Forelimb muscle (tissue), 1 donor: ENCODE results near the gene FMNL3. TPM values are rescaled to one million over a fixed set of nuclear protein-coding genes. Genes with fewer than 3 reads are reported as not detected.
"Not testable (repeated sequence)": the region's sequence is repeated elsewhere in the genome, so short reads cannot be mapped to it uniquely, and the experiment has no call there.

ENCODE experiments used
- DNase-seq: peaks from one replicate; pipeline ENCODE4 v3.0.0-alpha.2; 2013; ENCODE audit warnings: low read depth
- polyA plus RNA-seq: library from polyadenylated mRNA; unstranded; fragments of 120-200 nt; gene quantifications from one replicate; pipeline ENCODE4 v1.2.1, GENCODE V29; 2013; ENCODE audit not compliant: insufficient read length

The FMNL3 gene
- polyA plus RNA-seq, 1 donor = 22.2 TPM

DNA sequence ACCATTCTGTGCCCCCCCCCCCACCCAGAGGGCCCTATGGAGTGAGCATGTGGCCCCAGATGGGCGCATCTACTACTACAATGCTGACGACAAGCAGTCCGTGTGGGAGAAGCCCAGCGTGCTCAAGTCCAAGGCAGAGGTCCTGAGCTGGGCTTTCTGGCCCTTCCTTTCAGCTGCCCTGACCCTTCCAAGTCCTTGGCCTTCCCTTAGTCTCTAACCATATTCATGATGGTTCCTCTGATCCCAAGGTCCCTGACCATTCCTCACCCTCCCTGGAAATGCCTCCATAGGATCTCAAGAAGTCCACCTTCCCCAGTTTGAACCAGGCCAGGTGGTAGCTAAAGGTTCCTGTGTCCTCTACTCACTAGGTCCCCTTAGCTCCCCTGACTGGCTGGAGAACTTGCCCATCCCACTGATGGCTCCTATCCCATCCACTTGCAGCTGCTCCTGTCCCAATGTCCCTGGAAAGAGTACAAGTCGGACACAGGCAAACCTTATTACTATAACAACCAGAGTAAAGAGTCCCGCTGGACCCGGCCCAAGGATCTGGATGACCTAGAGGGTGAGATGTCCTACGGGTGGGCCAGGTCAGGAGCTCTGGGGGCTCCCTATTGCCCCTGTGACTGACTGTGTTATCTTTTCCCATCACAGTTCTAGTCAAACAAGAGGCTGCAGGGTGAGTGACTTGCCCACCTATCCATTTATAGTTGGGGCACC lies 74.1 kb downstream of the FMNL3 start:
- DNase-seq = no peak

DNA sequence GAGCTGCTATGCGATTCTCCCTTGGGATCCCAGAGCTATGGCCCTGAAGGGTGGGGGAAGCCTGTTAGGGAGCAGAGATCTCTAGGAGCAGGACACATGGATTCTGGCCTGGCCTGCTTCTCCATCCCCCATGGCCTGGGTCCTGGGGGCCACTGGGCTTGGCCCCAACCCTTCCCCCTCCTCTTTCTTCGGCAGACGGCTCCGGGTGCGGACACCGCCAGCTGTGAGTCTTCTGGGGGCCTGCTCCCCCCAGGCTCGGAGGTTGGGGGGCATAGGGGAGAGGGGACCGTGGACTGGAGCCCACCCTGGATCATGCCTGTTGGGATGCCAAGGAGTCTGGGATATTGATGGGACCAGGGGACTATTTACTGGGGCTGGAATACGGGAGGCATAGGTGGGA lies 74.8 kb downstream of the FMNL3 start:
- no peak for DNase-seq

DNA sequence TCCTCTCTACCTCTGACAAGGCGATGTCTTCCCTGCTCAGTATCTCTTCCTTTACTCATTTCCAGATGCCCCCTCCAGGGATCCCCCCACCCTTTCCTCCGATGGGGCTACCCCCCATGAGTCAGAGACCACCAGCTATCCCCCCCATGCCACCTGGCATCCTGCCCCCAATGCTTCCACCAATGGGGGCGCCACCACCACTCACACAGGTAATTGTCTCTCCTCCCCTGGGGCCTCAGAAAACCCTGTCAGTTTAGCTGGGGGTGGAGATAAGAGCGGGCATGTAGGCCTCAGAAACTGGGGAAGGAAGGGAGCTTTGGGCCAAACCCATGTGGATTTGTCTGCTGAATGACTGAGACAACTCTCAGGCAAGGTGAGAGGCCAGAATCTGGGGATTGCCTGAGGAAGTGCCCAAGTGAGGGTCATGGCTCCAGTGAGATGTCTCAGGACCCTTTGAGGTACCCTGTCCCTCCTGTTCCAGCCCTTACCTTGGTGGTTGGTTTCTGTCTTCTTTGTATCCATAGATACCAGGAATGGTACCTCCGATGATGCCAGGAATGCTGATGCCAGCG lies 75.8 kb downstream of the FMNL3 start:
- no peak for DNase-seq

DNA sequence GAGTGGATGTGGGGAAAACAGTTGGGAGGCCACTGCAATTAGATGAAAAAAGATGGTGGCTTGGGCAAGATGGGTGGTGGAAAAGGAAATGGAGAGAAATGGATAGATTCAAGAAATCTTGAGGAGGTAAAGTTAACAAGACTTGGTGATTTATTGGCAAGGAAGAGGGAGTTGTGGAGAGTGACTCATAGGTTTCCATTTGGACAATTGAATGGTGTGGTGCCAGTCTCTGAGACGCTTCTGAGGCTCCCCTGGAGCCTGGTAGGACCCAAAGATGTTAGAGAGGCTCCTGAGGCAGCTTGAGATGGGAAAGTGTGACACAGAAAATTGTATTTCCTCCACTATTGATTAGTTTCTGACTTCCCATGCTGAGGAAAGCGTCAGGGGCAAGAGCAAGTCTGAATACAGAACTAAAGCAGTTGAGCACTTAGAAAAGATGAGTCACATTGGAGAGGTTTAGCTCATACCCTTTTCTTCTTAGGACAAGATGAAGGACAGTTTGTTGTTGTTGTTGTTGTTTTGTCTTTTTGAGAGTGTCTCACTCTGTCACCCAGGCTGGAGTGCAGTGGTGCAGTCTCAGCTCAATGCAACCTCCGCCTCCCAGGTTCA lies 79.3 kb downstream of the FMNL3 start:
- DNase-seq = no peak

DNA sequence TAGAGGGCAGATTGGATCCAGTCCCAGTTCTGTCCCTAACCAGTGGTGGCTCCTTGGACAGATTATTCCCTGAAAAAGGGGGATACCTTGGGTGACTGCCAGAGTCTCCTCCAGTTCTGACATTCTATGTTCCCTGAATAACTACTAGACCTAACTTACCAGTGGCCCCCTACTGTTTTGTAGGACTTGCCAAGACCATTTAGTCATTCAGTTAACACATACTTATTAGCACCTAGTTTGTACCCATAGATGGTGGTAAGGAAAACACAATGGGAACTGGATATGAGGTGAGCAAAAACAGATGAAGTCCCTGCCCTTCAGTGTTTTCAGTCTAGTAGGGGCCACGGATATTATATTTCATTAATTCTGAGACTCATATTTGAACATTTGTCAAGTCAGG lies 80.4 kb downstream of the FMNL3 start:
- DNase-seq = no peak

DNA sequence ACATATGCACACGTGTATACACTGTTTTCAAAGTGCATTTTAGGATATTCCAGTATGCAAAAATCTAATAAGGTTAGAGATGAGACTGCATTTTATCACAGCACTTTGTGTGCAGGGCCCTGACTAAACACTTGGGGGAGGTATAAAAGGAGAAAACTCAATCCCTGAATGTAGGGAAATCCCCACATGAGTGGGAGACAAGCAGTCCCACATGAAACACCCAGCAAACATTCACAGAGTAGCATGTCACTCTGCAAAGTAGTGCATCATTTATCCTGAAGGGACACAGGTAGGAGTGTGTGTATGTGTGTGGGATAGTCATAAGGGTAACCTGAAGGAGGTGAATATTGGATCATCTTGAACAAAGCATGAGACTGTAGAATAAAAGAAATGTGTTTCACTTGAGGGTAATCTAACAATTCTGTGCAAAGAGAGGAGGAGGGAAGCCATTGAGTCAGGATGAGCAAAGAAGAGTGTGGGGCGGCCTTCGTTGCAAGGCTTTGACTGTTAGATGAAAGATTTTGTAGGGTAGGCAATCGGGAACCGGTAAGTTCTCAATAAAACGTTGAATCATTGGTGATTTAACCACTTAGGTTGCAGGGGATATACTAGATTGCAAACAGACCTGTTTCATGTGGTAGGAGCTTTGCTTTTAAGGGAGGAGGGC lies 80.9 kb downstream of the FMNL3 start:
- no peak for DNase-seq

DNA sequence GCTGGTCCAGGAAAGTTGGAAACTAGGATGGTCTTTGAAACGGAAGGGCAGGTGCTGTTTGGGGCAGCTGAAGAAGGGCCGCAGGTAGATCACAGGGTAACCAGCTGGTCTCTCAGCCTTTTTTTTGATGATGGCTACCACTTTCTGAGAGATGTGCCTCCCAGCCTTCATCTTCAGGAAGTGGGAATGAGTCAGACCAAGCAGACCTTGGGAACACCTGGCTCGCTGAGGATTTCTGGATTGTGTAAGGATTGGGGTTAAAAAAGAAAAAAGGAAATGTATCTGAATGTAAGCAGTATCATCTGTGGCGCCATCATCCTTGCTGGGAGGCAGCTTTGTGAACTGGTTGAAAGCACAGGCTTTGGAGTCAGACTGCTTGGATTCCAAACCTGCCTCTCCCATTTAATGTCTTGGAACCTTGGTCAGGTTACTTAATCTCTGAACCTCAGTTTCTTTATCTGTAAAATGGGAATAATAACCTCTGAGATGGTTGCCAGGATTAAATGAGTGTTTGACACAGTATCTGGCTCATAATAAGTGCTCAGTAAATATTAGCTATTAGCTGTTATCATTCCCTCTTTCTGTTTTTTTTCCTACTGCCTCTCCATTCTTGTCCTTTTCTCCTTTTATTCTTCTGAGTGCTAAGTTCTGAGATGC lies 82.2 kb downstream of the FMNL3 start:
- no peak for DNase-seq

DNA sequence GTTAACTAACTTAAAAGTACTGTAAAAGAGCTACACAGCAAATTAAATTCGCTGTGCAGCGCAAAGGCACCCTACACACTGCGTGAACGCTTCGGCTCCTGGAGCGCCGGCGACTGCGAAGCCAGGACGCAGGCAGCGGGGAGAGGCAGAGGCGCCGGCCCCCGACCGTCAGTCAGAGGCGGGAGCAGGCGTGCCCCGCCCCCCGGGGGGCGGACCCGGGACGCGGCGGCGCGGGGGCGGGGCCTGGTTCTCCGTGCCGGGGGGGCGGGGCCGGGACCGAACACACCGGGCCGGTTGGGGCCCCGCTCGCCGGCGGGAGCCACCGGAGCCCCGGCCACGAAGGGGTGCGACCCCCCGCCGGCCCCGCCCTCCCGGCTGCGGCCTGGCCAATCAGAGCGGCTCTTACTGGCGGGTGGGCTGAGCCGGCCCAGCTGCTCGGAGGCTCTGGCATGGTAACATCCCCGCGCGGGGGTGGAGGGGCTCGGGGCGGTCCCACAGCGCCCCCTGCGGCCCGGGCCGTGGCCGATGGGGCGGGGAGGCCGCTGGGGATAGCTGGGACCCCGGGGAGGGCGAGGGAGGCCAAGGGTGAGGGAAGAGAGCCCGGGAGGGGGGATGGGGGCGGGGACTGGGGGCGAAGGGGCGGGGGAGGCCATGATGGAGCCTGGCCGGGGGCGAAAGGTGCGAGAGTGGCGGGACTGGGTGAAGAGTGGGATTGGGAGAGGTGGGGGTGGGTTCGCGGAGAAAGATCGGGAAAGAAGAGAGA lies 83.9 kb downstream of the FMNL3 start, which contains the start of gene PRPF40B:
Gene PRPF40B, plus strand, starts transcription at position 420 of the 763 bp plus-strand sequence. Its CDS starts 30 bp downstream, at position 450.
- no peak for DNase-seq

DNA sequence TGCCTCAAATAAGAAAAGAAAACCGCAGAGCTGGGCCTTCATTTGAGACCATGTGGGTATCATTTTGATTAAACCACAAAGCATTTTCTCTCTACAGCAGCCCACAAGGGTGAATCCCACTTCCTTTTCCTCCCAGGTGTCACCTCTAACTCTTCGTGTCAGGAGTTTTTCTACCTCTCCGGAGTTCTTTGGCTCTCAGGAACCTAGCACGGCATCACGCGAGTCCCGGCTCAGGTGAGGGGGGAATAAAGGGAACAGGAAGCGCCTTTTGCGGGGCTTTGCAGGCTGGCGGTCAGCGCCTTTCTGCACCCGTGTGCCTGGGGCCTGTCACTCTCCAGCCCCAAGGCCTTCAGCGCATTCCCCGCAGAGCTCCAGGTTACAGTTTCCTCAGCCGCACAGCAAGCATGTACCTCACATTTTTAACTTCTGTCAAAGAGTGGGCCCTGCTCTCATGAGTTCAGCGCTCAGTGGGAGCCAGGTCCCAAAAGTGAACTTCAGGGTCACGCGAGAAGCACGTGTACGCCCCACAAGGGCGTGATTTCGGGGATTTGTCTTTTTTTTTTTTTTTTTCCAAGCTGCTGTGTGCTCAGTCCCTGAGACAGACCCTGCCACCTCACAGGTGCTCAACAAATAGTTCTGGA lies 84.6 kb downstream of the FMNL3 start:
- no peak for DNase-seq

DNA sequence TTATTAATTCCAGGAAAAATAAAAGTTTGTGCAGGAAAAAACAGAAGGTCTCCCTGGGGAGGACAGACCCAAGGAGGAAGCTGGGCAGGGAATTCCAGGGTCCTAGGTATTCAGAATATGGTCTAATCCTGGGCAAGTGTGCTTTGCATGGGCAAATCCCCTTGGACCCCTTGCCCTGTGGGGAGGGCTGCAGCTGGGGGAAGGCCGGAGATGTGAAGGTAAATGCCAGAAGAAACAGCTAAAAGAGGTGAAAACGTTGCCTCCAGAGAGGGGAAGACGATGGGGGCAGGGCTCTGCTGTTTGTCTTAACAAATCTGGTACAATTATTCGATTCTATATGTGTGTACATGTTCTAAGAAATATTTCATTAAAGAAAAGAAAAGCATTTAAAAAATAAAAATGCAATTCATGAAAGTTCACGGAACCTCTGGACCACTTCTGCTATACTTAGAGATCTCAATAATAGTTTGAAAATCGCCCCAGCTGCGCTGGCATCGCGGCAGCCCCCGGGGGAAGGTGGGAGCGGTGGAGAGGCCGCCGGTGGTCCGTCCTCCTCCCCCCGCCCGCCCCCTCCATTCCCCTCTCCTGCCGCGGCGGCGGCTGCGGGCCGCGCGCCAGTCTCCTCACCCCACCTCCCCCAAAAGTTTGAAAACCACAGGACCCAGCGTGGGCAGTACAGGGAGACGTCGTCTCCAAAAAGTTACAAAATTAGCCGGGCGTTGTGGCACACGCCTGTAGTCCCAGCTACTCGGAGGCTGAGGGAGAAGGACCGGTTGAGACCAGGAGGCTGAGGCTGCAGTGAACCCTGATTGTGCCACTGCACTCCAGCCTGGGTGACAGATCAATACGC lies 85.3 kb downstream of the FMNL3 start:
- DNase-seq = no peak

DNA sequence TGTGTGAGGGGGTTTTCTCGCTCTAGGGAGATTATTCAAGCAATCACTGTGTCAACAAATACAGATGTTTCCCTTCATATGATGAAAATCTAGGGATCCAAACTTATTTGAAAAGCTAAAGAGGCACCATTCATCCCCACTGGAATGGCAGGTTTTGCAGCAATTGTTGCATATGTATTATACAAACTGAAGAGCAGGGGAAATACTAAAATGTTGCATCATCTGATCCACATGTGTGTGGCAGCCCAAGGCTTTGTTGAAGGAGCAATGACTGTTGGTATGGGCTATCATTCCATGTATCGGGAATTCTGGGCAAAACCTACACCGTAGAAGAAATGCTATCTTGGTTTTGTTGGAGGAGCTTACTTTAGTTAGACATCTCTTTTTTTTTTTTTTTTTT lies 87.9 kb downstream of the FMNL3 start:
- DNase-seq = no peak

DNA sequence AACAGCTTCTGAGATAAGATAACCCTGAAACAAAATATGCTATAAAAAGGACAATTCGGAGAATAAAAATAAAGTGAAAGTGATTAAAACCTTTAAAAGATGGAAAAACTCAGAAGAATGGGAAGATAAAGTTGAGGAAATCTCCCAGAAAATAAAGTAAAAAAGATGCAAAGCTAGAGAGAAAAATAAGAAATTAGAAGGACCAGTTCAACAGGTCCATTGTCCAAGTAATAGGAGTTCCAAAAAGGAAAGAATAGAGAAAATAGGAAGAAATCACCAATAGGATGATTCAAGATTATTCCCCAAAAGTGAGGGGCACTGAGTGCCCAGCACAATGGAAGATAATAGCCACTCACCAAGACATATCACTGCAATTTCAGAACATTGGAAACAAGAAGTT lies 88.6 kb downstream of the FMNL3 start:
- no peak for DNase-seq

DNA sequence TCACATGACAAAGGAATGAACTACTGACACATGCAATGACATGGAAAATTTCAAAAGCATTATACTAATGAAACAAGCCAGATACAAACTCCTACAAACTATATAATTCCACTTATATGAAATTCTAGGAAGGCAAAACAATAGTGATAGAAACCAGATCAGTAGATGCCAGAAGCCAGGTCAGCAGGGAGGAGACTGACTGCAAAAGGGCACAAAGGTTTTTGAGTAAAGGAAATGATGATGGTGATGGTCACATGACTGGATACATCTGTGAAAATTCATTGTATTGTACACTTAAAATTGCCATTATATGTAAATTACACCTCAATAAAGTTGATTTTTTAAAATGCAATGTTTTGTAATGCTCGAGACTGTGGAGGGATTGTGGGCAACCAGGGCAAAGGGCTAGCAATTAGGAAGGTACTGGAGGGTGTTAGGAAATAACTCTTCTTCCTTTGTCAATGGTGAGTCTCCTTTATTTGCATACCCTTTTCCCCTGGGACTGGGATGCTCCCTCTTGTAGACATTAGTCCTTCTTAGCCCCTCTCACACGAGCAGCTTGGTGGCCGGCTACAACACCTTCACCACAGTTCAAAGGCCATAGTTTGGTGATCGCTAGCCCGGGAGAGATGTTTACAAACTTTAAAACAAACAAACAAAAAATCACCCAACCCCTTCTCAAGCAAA lies 90.5 kb downstream of the FMNL3 start:
- no peak for DNase-seq

DNA sequence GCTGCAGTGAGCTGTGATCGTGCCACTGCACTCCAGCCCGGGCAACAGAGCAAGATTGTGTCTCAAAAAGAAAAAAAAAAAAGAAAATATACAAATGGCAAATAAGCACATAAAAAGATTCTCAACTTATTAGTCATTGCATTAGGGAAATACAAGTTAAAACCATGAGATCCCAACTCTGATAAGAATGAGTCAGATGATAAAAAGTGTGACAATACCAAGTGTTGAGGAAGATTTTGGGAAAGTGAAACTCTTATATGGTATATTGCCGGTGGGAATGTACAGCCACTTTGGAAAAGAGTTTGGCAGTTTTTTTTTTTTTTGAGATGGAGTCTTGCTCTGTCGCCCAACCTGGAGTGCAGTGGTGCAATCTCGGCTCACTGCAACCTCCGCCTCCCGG lies 91.5 kb downstream of the FMNL3 start:
- no peak for DNase-seq

DNA sequence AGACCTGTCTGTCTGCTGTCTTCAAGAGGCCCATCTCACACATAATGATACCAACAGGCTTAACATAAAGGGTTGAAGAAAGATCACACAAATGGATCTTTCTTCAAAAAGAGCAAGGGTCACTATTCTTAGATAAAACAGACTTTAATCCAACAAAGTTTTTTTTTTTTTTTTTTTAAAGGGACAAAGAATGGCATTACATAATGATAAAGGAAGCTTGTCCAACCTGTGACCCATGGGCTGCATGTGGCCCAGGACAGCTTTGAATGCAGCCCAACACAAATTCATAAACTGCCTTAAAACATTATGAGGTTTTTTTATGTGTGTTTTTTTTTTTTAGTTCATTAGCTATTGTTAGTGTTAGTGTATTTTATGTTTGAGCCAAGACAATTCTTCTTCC lies 95.0 kb downstream of the FMNL3 start:
- no peak for DNase-seq

DNA sequence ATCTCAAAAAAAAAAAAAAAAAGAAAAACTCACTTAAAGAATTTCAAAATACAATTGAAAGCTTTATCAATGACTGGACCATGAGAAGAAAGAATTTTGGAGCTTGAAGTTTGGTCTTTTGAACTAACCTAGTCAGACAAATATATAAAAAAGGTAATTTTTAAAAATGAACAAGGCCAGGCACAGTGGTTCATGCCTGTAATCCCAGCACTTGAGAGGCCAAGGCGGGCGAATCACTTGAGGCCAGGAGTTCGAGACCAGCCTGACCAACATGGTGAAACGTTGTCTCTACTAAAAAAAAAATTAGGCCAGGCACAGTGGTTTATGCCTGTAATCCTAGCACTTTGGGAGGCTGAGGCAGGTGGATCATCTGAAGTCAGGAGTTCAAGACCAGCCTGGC lies 96.4 kb downstream of the FMNL3 start:
- not testable (repeated sequence) for DNase-seq

DNA sequence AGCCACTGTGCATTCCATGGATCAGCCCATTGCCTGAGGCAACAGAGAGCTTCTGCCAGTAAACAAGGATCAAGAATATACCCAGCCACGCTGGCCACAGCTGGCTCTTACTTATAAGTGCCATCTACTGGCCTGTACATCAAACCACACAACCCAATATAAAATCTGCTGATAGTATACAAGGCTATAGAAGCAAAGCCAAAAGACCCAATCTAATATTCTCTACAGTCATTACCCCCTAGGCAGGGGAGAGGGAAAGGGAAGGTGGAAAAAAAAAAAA lies 97.4 kb downstream of the FMNL3 start:
- no peak for DNase-seq

DNA sequence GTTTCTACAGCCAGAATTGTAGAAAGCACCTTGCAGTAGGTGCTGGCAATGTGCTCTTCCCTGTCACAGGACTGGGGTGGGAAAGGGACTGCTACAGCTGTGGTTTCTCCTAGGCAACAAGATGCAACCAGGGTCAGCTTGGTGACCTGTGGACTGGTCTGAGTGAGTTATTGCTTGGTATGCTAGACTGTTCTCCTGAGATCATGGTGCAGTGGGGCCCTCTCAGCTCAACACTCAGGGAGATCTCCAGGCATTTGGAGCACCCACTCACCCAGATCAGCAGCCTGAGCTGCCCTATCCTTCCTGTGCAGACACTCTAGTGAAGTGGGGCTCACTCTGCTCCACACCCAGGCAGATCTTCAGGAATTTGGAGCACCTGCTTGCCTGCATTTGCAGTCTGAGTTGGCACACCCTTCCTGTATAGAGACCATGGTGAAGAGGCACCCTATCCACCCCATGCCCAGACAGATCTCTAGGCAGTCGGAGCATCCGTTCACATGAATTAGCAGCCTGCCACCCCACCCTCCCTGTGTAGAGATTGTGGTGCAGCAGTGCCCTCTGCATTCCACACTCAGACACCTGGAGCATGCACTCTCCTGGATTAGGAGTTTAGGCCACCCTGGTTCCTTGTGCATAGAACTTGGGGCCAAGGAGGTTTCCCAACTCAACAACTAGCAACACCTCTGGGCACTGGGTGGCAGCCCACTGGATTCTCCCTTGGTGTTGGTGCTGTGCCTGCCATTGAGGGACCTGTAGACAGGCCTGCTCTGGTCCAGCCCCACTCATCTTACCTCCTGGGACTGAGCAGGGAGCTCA lies 97.9 kb downstream of the FMNL3 start:
- DNase-seq = no peak

DNA sequence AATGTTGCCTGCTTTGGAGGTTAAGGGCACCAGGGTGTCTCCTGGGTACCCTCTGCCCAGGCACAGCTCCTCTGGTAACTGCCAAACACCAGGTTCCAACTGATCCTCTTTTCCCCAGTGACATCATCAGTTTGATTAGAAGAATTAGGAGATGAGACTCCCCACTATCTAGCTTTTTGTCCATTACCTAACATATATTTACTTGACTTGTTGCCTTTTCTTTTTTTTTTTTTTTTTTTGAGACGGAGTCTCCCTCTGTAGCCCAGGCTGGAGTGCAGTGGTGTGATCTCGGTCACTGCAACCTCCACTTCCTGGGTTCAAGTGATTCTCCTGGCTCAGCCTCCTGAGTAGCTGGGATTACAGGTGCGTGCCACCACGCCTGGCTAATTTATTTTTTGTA lies 101.7 kb downstream of the FMNL3 start, which contains the start of gene FAM186B:
Gene FAM186B, minus strand, starts transcription at position 101 of the 400 bp plus-strand sequence. CDS start 162 bp downstream, outside the sequence.
- DNase-seq = not testable (repeated sequence)
